Osteoblast (primary cell): Measurements from ENCODE around the gene TMA7. TPM values are rescaled to one million over a fixed set of nuclear protein-coding genes. Genes with fewer than 3 reads are reported as not detected.
"Not testable (repeated sequence)": the region's sequence is repeated elsewhere in the genome, so short reads cannot be mapped to it uniquely, and the experiment has no call there.

ENCODE experiments used
- DNase-seq: peaks from one replicate; pipeline ENCODE4 v3.0.0; 2011; ENCODE audit warnings: low spot score, mixed read lengths; ENCODE audit not compliant: insufficient read length; ENCODE audit errors: missing footprints
- H2AFZ ChIP-seq: 2 replicates; pipeline ENCODE4 v1.6.0; 2011; ENCODE audit warnings: mild to moderate bottlenecking, low read length
- H3K27ac ChIP-seq: 2 replicates; pipeline ENCODE4 v1.5.1; 2011; ENCODE audit warnings: mild to moderate bottlenecking, low read depth, low read length, moderate library complexity
- H3K27me3 ChIP-seq: 2 replicates; pipeline ENCODE4 v1.6.0; 2012; ENCODE audit warnings: mild to moderate bottlenecking, control low read depth, inconsistent platforms, low read length, moderate library complexity; ENCODE audit not compliant: insufficient read depth
- H3K36me3 ChIP-seq: 2 replicates; pipeline ENCODE4 v1.5.1; 2011; ENCODE audit warnings: mild to moderate bottlenecking, low read length, control low read depth, moderate library complexity; ENCODE audit not compliant: insufficient read depth
- H3K4me1 ChIP-seq: 2 replicates; pipeline ENCODE4 v1.5.1; 2011; ENCODE audit warnings: mild to moderate bottlenecking, low read length, control low read depth, moderate library complexity; ENCODE audit not compliant: insufficient read depth
- H3K4me2 ChIP-seq: 2 replicates; pipeline ENCODE4 v1.6.0; 2011; ENCODE audit warnings: mild to moderate bottlenecking, low read length; ENCODE audit not compliant: insufficient read depth
- H3K4me3 ChIP-seq: fragments of 200-600 bp; sonication (generic); 3 replicates; pipeline ENCODE4 v1.5.1; 2012; ENCODE audit warnings: mild to moderate bottlenecking, low read length, inconsistent platforms; ENCODE audit not compliant: insufficient read depth
- H3K79me2 ChIP-seq: 2 replicates; pipeline ENCODE4 v1.6.0; 2012; ENCODE audit warnings: mild to moderate bottlenecking, low read length, control low read depth, inconsistent platforms; ENCODE audit not compliant: insufficient read depth
- H3K9me3 ChIP-seq: 2 replicates; pipeline ENCODE4 v1.5.1; 2011; ENCODE audit warnings: low read depth, low read length, control low read depth
- H4K20me1 ChIP-seq: 2 replicates; pipeline ENCODE4 v1.6.0; 2012; ENCODE audit warnings: mild to moderate bottlenecking, low read length, control low read depth; ENCODE audit not compliant: insufficient read depth
- CTCF ChIP-seq: IDR thresholded peaks from 2 replicates; pipeline ENCODE4 v1.5.1; 2011; ENCODE audit warnings: mild to moderate bottlenecking, low read depth, low read length, moderate library complexity; ENCODE audit errors: extremely low read depth
- total RNA-seq: library from RNA; depleted of rRNA; stranded (reverse); fragments of >200 nt; gene quantifications from 2 replicates; pipeline ENCODE4 v1.2.3, GENCODE V29; 2012

Gene TMA7
- total RNA-seq, 1 donor, result 128 TPM

GRCh38 chr3:48470286-48470685 is 30.2 kb downstream of the TMA7 start:
- Histone ChIP-seq H3K4me1 (peaks cover 35% of the 10 kb centered on the region), H4K20me1 (peaks cover 4% of the 10 kb centered on the region), H3K36me3 (peaks cover 27% of the 10 kb centered on the region), H3K79me2 (peaks cover 59% of the 10 kb centered on the region), H3K27me3 (no peaks in the 10 kb centered on the region), H3K4me2 (no peak overlapping the region), H2AFZ (no peak overlapping the region), H3K9me3 (no peaks in the 10 kb centered on the region), H3K4me3 (no peak overlapping the region), H3K27ac (peak overlapping the region; percentile 12)
- TF ChIP-seq CTCF, result no peak
- DNase-seq, result no peak

GRCh38 chr3:48472673-48472922 is 32.5 kb downstream of the TMA7 start:
- peak overlapping the region; percentile 76 for H3K4me3 ChIP-seq
- peak overlapping the region; percentile 90 for H3K27ac ChIP-seq
- H3K27me3 ChIP-seq, result no peaks in the 10 kb centered on the region
- TF ChIP-seq CTCF, result no peak
- H2AFZ ChIP-seq, result peak overlapping the region; percentile 80
- peaks cover 4% of the 10 kb centered on the region for H4K20me1 ChIP-seq
- no peaks in the 10 kb centered on the region for H3K9me3 ChIP-seq
- peaks cover 18% of the 10 kb centered on the region for H3K36me3 ChIP-seq
- peaks cover 16% of the 10 kb centered on the region for H3K4me1 ChIP-seq
- H3K4me2 ChIP-seq, result peak overlapping the region; percentile 75
- peak; percentile 91 for DNase-seq
- peaks cover 46% of the 10 kb centered on the region for H3K79me2 ChIP-seq

GRCh38 chr3:48472923-48473616 is 33.0 kb downstream of the TMA7 start:
- peak overlapping the region; percentile 80 for H2AFZ ChIP-seq
- H4K20me1 ChIP-seq, result peaks cover 4% of the 10 kb centered on the region
- H3K4me3 ChIP-seq, result peak overlapping the region; percentile 76
- H3K79me2 ChIP-seq, result peaks cover 41% of the 10 kb centered on the region
- peak; percentile 36 for TF ChIP-seq CTCF
- peaks cover 12% of the 10 kb centered on the region for H3K4me1 ChIP-seq
- H3K36me3 ChIP-seq, result peaks cover 14% of the 10 kb centered on the region
- peak overlapping the region; percentile 90 for H3K27ac ChIP-seq
- DNase-seq, result peak; percentile 99
- H3K9me3 ChIP-seq, result no peaks in the 10 kb centered on the region
- no peaks in the 10 kb centered on the region for H3K27me3 ChIP-seq
- peak overlapping the region; percentile 75 for H3K4me2 ChIP-seq

GRCh38 chr3:48473617-48473952 is 33.5 kb downstream of the TMA7 start:
- TF ChIP-seq CTCF, result no peak
- Histone ChIP-seq H3K27ac (peak overlapping the region; percentile 90), H2AFZ (peak overlapping the region; percentile 80), H3K4me1 (peaks cover 12% of the 10 kb centered on the region), H3K36me3 (peaks cover 8% of the 10 kb centered on the region), H4K20me1 (peaks cover 4% of the 10 kb centered on the region), H3K4me2 (peak overlapping the region; percentile 75), H3K27me3 (no peaks in the 10 kb centered on the region), H3K79me2 (peaks cover 36% of the 10 kb centered on the region), H3K9me3 (no peaks in the 10 kb centered on the region), H3K4me3 (no peak overlapping the region)
- DNase-seq, result no peak

GRCh38 chr3:48474031-48474430 is 34.0 kb downstream of the TMA7 start:
- not testable (repeated sequence) for H3K36me3 ChIP-seq, H3K4me3 ChIP-seq, H2AFZ ChIP-seq, H3K27me3 ChIP-seq, H3K27ac ChIP-seq, DNase-seq, H3K4me2 ChIP-seq, H4K20me1 ChIP-seq, H3K9me3 ChIP-seq
- Histone ChIP-seq H3K79me2 (peaks cover 31% of the 10 kb centered on the region), H3K4me1 (peaks cover 12% of the 10 kb centered on the region)
